Smooth muscle cell (in vitro differentiated cells): ENCODE results near the gene CBX5. TPM values are rescaled to one million over a fixed set of nuclear protein-coding genes. Genes with fewer than 3 reads are reported as not detected.
"Not testable (repeated sequence)": the region's sequence is repeated elsewhere in the genome, so short reads cannot be mapped to it uniquely, and the experiment has no call there.

ENCODE experiments used
- DNase-seq: peaks from one replicate; lab custom pipeline; 2025; ENCODE audit not compliant: unreplicated experiment; lab: John Stamatoyannopoulos, UW
- H2AFZ ChIP-seq: fragments of 200-600 bp; sonication (generic); 2 replicates; pipeline ENCODE4 v1.6.0; 2016; ENCODE audit warnings: antibody characterized with exemption, low read depth, mild to moderate bottlenecking
- H3F3A ChIP-seq: fragments of 200-600 bp; sonication (generic); 2 replicates; pipeline ENCODE4 v1.6.0; 2017; ENCODE audit warnings: antibody characterized with exemption, low read depth
- H3K27ac ChIP-seq: fragments of 200-600 bp; sonication (generic); 2 replicates; pipeline ENCODE4 v1.5.1; 2016; ENCODE audit warnings: low read depth, mild to moderate bottlenecking
- H3K27me3 ChIP-seq: fragments of 200-600 bp; sonication (generic); 2 replicates; pipeline ENCODE4 v1.6.1; 2016; ENCODE audit warnings: low read depth, mild to moderate bottlenecking
- H3K36me3 ChIP-seq: fragments of 200-600 bp; sonication (generic); 2 replicates; pipeline ENCODE4 v1.5.1; 2016; ENCODE audit warnings: low read depth
- H3K4me1 ChIP-seq: fragments of 200-600 bp; sonication (generic); 2 replicates; pipeline ENCODE4 v1.5.1; 2016; ENCODE audit warnings: low read depth
- H3K4me2 ChIP-seq: fragments of 200-600 bp; sonication (generic); 2 replicates; pipeline ENCODE4 v1.6.0; 2016; ENCODE audit warnings: mild to moderate bottlenecking
- H3K4me3 ChIP-seq: fragments of 200-600 bp; sonication (generic); 2 replicates; pipeline ENCODE4 v1.5.1; 2016; ENCODE audit warnings: mild to moderate bottlenecking
- H3K79me2 ChIP-seq: fragments of 200-600 bp; sonication (generic); 2 replicates; pipeline ENCODE4 v1.6.0; 2016; ENCODE audit warnings: low read depth, mild to moderate bottlenecking
- H3K9ac ChIP-seq: fragments of 200-600 bp; sonication (generic); 2 replicates; pipeline ENCODE4 v1.6.0; 2016; ENCODE audit warnings: low read depth
- H3K9me3 ChIP-seq: fragments of 200-600 bp; sonication (generic); replicated peaks from 2 replicates; pipeline ENCODE4 v1.5.1; 2016; ENCODE audit warnings: low read depth
- H4K20me1 ChIP-seq: fragments of 200-600 bp; sonication (generic); 2 replicates; pipeline ENCODE4 v1.6.0; 2016; ENCODE audit warnings: low read depth
- WGBS: methylation state at CpG from one replicate; pipeline ENCODE4 v1.1.7; 2016; ENCODE audit warnings: low lambda C conversion rate; 5-methylcytosine and 5-hydroxymethylcytosine counted together
- polyA plus RNA-seq: library from polyadenylated mRNA; unstranded; fragments of >200 nt; fragmentation: Nextera tagmentation; extraction: Ambion mirVana; gene quantifications from 2 replicates; pipeline ENCODE4 v1.2.1, GENCODE V29; 2016
- total RNA-seq: library from RNA; depleted of rRNA; stranded (reverse); fragments of >200 nt; gene quantifications from 2 replicates; pipeline ENCODE4 v1.2.3, GENCODE V29; 2014
- TF ChIP-seq, protein P1 (sequence below): fragments of 200-600 bp; sonication (generic); IDR thresholded peaks from 2 replicates; pipeline ENCODE4 v1.5.1; 2017; ENCODE audit warnings: borderline replicate concordance, mild to moderate bottlenecking, antibody characterized with exemption; ENCODE audit not compliant: insufficient read depth, poor library complexity, severe bottlenecking

CBX5 gene
- total and polyA plus RNA-seq, 2 experiments from 2014 or later, result 26.1 to 67.4 TPM

GRCh38 chr12:54324617-54325441 lies 44.9 kb upstream of the CBX5 start, which contains the start of gene COPZ1:
Gene COPZ1 (plus strand): TSS chr12:54325131. CDS start chr12:54325164, 33 bp downstream.
- 1% methylated on average over 34 of the region's 34 CpGs for WGBS
- peak within 1 kb of the TSS; percentile 97 for H3K4me2 ChIP-seq
- peak within 1 kb of the TSS; percentile 83 for H2AFZ ChIP-seq
- peaks cover 14% of the 10 kb centered on the region for H3K4me1 ChIP-seq
- peaks cover 10% of the 10 kb centered on the region for H4K20me1 ChIP-seq
- TF ChIP-seq, protein P1, sequence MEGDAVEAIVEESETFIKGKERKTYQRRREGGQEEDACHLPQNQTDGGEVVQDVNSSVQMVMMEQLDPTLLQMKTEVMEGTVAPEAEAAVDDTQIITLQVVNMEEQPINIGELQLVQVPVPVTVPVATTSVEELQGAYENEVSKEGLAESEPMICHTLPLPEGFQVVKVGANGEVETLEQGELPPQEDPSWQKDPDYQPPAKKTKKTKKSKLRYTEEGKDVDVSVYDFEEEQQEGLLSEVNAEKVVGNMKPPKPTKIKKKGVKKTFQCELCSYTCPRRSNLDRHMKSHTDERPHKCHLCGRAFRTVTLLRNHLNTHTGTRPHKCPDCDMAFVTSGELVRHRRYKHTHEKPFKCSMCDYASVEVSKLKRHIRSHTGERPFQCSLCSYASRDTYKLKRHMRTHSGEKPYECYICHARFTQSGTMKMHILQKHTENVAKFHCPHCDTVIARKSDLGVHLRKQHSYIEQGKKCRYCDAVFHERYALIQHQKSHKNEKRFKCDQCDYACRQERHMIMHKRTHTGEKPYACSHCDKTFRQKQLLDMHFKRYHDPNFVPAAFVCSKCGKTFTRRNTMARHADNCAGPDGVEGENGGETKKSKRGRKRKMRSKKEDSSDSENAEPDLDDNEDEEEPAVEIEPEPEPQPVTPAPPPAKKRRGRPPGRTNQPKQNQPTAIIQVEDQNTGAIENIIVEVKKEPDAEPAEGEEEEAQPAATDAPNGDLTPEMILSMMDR, result peak; percentile 65
- H3K79me2 ChIP-seq, result peaks cover 47% of the 10 kb centered on the region
- H3K9ac ChIP-seq, result peak within 1 kb of the TSS; percentile 98
- no peaks in the 10 kb centered on the region for H3K36me3 ChIP-seq
- no peaks in the 10 kb centered on the region for H3F3A ChIP-seq
- no peaks in the 10 kb centered on the region for H3K27me3 ChIP-seq
- H3K9me3 ChIP-seq, result no peaks in the 10 kb centered on the region
- peak; percentile 90 for DNase-seq
- peak within 1 kb of the TSS; percentile 88 for H3K27ac ChIP-seq
- peak within 1 kb of the TSS; percentile 80 for H3K4me3 ChIP-seq

GRCh38 chr12:54321363-54321762 lies 41.4 kb upstream of the CBX5 start:
- TF ChIP-seq, protein P1, result no peak
- 90% methylated on average over 5 of the region's 5 CpGs for WGBS
- Histone ChIP-seq H3K4me2 (no peak overlapping the region), H3K9ac (no peak overlapping the region), H3K27me3 (no peaks in the 10 kb centered on the region), H3K79me2 (peaks cover 13% of the 10 kb centered on the region), H4K20me1 (no peaks in the 10 kb centered on the region), H3K36me3 (no peaks in the 10 kb centered on the region), H2AFZ (no peak overlapping the region), H3K9me3 (no peaks in the 10 kb centered on the region), H3K4me3 (no peak overlapping the region), H3F3A (no peaks in the 10 kb centered on the region), H3K4me1 (peaks cover 7% of the 10 kb centered on the region), H3K27ac (no peak overlapping the region)
- DNase-seq, result no peak

DNA sequence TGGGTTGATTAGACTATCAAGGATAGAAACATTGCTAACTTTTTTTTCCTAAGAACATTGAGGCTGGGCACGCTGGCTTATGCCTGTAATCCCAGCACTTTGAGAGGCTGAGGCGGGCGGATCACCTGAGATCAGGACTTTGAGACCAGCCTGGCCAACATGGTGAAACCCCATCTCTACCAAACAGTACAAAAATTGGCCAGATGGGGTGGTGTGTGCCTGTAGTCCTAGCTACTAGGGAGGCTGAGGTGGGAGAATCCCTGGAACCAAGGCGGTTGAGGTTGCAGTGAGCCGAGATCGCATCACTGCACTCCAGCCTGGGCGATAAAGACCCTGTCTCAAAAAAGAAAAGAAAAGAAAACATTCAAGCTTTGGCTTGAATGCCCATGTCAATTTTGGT lies 32.4 kb upstream of the CBX5 start:
- H3K79me2 ChIP-seq, H3K27ac ChIP-seq, H3F3A ChIP-seq, H3K4me3 ChIP-seq, H2AFZ ChIP-seq, H3K4me2 ChIP-seq, H3K9me3 ChIP-seq, H4K20me1 ChIP-seq, H3K36me3 ChIP-seq, DNase-seq, H3K4me1 ChIP-seq, H3K27me3 ChIP-seq, H3K9ac ChIP-seq: not testable (repeated sequence)
- WGBS, result 93% methylated on average over 7 of the region's 7 CpGs

DNA sequence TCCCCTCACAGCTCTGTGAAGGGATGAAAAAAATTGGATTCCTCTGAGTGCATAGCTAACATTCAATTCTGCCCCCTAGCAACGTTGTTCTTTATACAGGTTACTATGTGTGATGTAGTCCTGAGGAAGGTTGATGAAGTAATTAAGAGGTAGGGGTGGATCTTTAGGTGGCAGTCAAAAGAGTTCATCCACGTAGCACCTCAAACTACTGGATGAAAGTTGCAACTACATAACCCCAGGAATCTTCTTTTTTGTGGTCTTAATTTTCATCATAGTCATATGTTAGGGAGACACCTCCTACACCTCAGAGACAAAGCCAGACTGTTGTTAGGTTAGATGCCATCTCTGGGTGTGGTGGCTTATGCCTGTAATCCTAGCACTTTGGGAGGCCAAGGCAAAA lies 31.1 kb upstream of the CBX5 start:
- Histone ChIP-seq H3K9ac (no peak overlapping the region), H3K79me2 (no peaks in the 10 kb centered on the region), H3K9me3 (no peaks in the 10 kb centered on the region), H3F3A (no peaks in the 10 kb centered on the region), H2AFZ (no peak overlapping the region), H3K27ac (no peak overlapping the region), H3K4me1 (no peaks in the 10 kb centered on the region), H3K4me3 (no peak overlapping the region), H4K20me1 (no peaks in the 10 kb centered on the region), H3K36me3 (no peaks in the 10 kb centered on the region), H3K4me2 (no peak overlapping the region), H3K27me3 (no peaks in the 10 kb centered on the region)
- DNase-seq, result no peak
- TF ChIP-seq, protein P1, result no peak
- 72% methylated on average over 2 of the region's 2 CpGs for WGBS
